GM23248 (cell line): Measurements from ENCODE around the gene KDM3A. TPM values are rescaled to one million over a fixed set of nuclear protein-coding genes. Genes with fewer than 3 reads are reported as not detected.

Experiments used
- DNase-seq: peaks from one replicate; pipeline ENCODE4 v3.0.0-alpha.2; 2015
- H2AFZ ChIP-seq: fragments of 200-600 bp; sonication (generic); 2 replicates; pipeline ENCODE4 v1.6.1; 2016; ENCODE audit warnings: antibody characterized with exemption
- H3F3A ChIP-seq: fragments of 200-600 bp; sonication (generic); 2 replicates; pipeline ENCODE4 v1.6.1; 2016; ENCODE audit warnings: mild to moderate bottlenecking, antibody characterized with exemption, mixed run types; ENCODE audit not compliant: insufficient read depth
- H3K27ac ChIP-seq: fragments of 200-600 bp; sonication (generic); 2 replicates; pipeline ENCODE4 v1.5.1; 2016; ENCODE audit warnings: mild to moderate bottlenecking
- H3K27me3 ChIP-seq: fragments of 200-600 bp; sonication (generic); replicated peaks from 2 replicates; pipeline ENCODE4 v1.6.1; 2016; ENCODE audit warnings: mild to moderate bottlenecking; ENCODE audit not compliant: insufficient read depth
- H3K36me3 ChIP-seq: fragments of 200-600 bp; sonication (generic); 2 replicates; pipeline ENCODE4 v1.6.1; 2016; ENCODE audit warnings: low read depth, mild to moderate bottlenecking
- H3K4me1 ChIP-seq: fragments of 200-600 bp; sonication (generic); 2 replicates; pipeline ENCODE4 v1.6.1; 2016; ENCODE audit warnings: mild to moderate bottlenecking; ENCODE audit not compliant: insufficient read depth
- H3K4me2 ChIP-seq: fragments of 200-600 bp; sonication (generic); one replicate; pipeline ENCODE4 v1.6.1; 2016; ENCODE audit warnings: mild to moderate bottlenecking; ENCODE audit not compliant: unreplicated experiment
- H3K4me3 ChIP-seq: fragments of 200-600 bp; sonication (generic); 2 replicates; pipeline ENCODE4 v1.5.1; 2016; ENCODE audit warnings: mild to moderate bottlenecking
- H3K79me2 ChIP-seq: fragments of 200-600 bp; sonication (generic); 2 replicates; pipeline ENCODE4 v1.6.1; 2016; ENCODE audit warnings: mild to moderate bottlenecking; ENCODE audit not compliant: insufficient read depth
- H3K9ac ChIP-seq: fragments of 200-600 bp; sonication (generic); 2 replicates; pipeline ENCODE4 v1.6.1; 2016; ENCODE audit warnings: mild to moderate bottlenecking
- H3K9me2 ChIP-seq: fragments of 200-600 bp; sonication (generic); 2 replicates; pipeline ENCODE4 v1.6.1; 2016; ENCODE audit warnings: mixed run types, mild to moderate bottlenecking, moderate library complexity; ENCODE audit not compliant: insufficient read depth
- H3K9me3 ChIP-seq: fragments of 200-600 bp; sonication (generic); one replicate; pipeline ENCODE4 v1.6.1; 2017; ENCODE audit warnings: low read depth
- H4K20me1 ChIP-seq: fragments of 200-600 bp; sonication (generic); 2 replicates; pipeline ENCODE4 v1.6.0; 2016; ENCODE audit not compliant: insufficient read depth
- EZH2 ChIP-seq: fragments of 200-600 bp; sonication (generic); IDR thresholded peaks from 2 replicates; pipeline ENCODE4 v1.6.1; 2018; ENCODE audit warnings: antibody characterized with exemption, mild to moderate bottlenecking; ENCODE audit not compliant: insufficient read depth, poor library complexity, severe bottlenecking
- EZH2phosphoT487 ChIP-seq: fragments of 200-600 bp; sonication (generic); IDR thresholded peaks from 2 replicates; pipeline ENCODE4 v1.6.1; 2018; ENCODE audit warnings: antibody characterized with exemption, moderate library complexity, mild to moderate bottlenecking, low read depth; ENCODE audit not compliant: insufficient read depth
- WGBS, 2 experiments: methylation state at CpG; one replicate each; pipeline ENCODE4 v1.1.6; 2015 to 2017; ENCODE audit warnings: low lambda C conversion rate in 2 of 2, low coverage in 1 of 2; ENCODE audit errors: missing lambda C conversion rate in 2 of 2; 5-methylcytosine and 5-hydroxymethylcytosine counted together
- in situ Hi-C: fragments of 300-500 bp; cut with MboI; formaldehyde crosslinking; loops from 2 replicates; pipeline ENCODE4 v1.15.0; 2020
- polyA plus RNA-seq: library from polyadenylated mRNA; unstranded; fragments of >200 nt; fragmentation: Nextera tagmentation; extraction: Ambion mirVana; gene quantifications from 2 replicates; pipeline ENCODE4 v1.2.1, GENCODE V29; 2016
- total RNA-seq: library from RNA; depleted of rRNA; stranded (reverse); fragments of >200 nt; shearing (Covaris generic); gene quantifications from 2 replicates; pipeline ENCODE4 v1.2.3, GENCODE V29; 2014

The KDM3A gene
- total and polyA plus RNA-seq, 2 experiments from 2014 or later = 14.6 to 24.4 TPM

DNA sequence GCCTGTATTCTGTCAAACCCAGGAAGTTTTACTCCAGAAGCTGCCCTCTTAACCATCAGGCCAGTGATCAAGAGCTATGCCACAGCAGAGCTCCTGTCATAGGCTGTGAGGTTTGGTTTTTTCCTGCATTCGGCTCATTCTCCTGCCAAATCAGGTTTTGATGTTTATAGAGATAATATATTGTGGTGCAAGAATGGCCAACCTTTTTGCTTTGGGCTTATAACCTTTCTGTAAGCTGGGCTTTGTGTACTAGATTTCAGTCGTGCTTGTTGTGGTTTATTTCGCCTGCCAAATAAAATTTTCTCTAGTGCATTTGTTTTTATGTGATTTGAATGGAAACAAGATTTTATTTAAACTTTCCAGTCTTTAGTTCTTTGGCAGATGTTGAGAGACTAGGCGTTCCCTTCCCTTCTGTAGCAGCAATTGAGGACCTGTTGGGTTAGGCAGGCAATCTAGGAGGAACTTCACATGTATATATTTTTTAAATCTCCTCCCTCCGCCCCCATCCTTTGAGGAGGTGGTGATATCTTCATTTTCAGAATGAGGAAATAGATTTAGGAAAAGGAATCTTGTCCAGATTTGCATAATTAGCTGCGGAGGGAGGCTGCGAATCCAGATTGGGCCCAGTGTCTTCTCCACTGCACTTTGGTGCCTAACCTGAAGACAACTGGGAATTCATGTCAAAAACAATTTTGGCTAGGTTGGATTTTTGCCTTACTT, 2.6 kb downstream of the KDM3A start:
- H3K36me3 ChIP-seq = peaks cover 17% of the 10 kb centered on the region
- peaks cover 69% of the 10 kb centered on the region for H3K79me2 ChIP-seq
- in situ Hi-C loops = no loop called here
- peaks cover 34% of the 10 kb centered on the region; the same call in 1 of the 2 replicates for H4K20me1 ChIP-seq
- H3K27ac ChIP-seq = no peak overlapping the region
- H3F3A ChIP-seq = peaks cover 32% of the 10 kb centered on the region
- H3K9ac ChIP-seq = peak overlapping the region; percentile 89; the same call in 1 of the 2 replicates
- H3K4me2 ChIP-seq = peak overlapping the region; percentile 90
- TF ChIP-seq EZH2phosphoT487 (no peak), EZH2 (no peak)
- H3K9me2 ChIP-seq = no peaks in the 10 kb centered on the region
- H3K4me1 ChIP-seq = peaks cover 40% of the 10 kb centered on the region
- no peak for DNase-seq
- peak overlapping the region; percentile 85 for H3K4me3 ChIP-seq
- 45 to 56% methylated on average over 7 of the region's 7 CpGs for WGBS, 2 experiments
- H3K9me3 ChIP-seq = peaks cover 6% of the 10 kb centered on the region
- no peaks in the 10 kb centered on the region for H3K27me3 ChIP-seq
- H2AFZ ChIP-seq = no peak overlapping the region

GRCh38 chr2:86445436-86445835, 4.3 kb downstream of the KDM3A start:
- H3K27ac ChIP-seq = no peak overlapping the region
- WGBS, 2 experiments = 59 to 67% methylated on average over 4 of the region's 4 CpGs
- H3K4me1 ChIP-seq = peaks cover 47% of the 10 kb centered on the region
- no peaks in the 10 kb centered on the region for H3K9me2 ChIP-seq
- peaks cover 26% of the 10 kb centered on the region for H3K36me3 ChIP-seq
- no peak overlapping the region for H3K9ac ChIP-seq
- H2AFZ ChIP-seq = no peak overlapping the region
- peaks cover 42% of the 10 kb centered on the region; the same call in 1 of the 2 replicates for H4K20me1 ChIP-seq
- peaks cover 86% of the 10 kb centered on the region for H3K79me2 ChIP-seq
- H3K27me3 ChIP-seq = no peaks in the 10 kb centered on the region
- in situ Hi-C loops = no loop called here
- DNase-seq = no peak
- no peak overlapping the region for H3K4me3 ChIP-seq
- H3F3A ChIP-seq = peaks cover 23% of the 10 kb centered on the region
- TF ChIP-seq EZH2phosphoT487 = no peak
- no peak for TF ChIP-seq EZH2
- H3K9me3 ChIP-seq = no peaks in the 10 kb centered on the region
- H3K4me2 ChIP-seq = no peak overlapping the region

DNA sequence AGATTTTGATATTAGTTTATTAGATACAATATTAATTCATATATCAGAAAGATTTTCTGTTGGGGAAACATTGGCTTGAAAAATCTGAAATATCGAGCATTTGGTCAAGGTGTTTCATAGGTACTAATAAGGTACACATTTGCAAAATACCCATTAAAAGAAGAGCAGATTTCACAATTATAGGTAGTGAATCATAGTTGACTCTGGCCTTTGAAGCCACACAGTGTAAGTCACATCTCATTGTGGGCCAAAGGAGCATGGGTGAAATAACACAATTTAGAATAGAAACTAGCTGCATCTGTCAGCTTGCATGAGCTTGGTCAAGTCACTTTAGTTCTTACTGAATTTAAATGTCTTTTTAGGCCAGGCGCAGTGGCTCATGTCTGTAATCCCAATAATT, 4.9 kb downstream of the KDM3A start:
- H3F3A ChIP-seq = peaks cover 22% of the 10 kb centered on the region
- no peaks in the 10 kb centered on the region for H3K9me2 ChIP-seq
- H3K36me3 ChIP-seq = peaks cover 33% of the 10 kb centered on the region
- DNase-seq = peak; percentile 55
- H3K4me3 ChIP-seq = no peak overlapping the region
- H2AFZ ChIP-seq = no peak overlapping the region
- 94 to 96% methylated on average over 2 of the region's 2 CpGs for WGBS, 2 experiments
- H4K20me1 ChIP-seq = peaks cover 44% of the 10 kb centered on the region; the same call in 1 of the 2 replicates
- in situ Hi-C loops = no loop called here
- H3K9me3 ChIP-seq = no peaks in the 10 kb centered on the region
- peaks cover 47% of the 10 kb centered on the region for H3K4me1 ChIP-seq
- H3K4me2 ChIP-seq = no peak overlapping the region
- no peaks in the 10 kb centered on the region for H3K27me3 ChIP-seq
- H3K9ac ChIP-seq = no peak overlapping the region
- H3K79me2 ChIP-seq = peaks cover 92% of the 10 kb centered on the region
- no peak overlapping the region for H3K27ac ChIP-seq
- TF ChIP-seq EZH2phosphoT487 (no peak), EZH2 (no peak)

DNA sequence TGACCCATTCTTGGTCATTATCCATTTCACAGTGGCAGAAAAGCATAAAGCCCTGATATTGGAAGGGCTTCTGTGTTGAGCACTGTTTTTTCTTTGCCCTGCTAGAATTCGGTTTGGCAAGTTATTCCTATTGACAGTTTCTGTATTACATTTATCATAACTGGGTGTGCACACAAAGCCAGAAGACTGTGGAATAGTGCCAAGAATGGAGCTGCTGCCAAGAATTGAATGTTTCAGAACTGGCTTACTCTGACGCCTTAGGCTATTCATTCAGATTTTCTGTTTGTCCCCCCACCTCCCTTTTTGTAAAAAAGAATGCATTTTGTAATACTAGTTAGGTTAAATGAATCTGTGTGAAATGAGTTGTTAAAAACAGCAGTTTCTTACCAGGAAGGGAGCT, 12.7 kb downstream of the KDM3A start:
- peaks cover 81% of the 10 kb centered on the region for H3K36me3 ChIP-seq
- TF ChIP-seq EZH2phosphoT487 (no peak), EZH2 (no peak)
- H3K27me3 ChIP-seq = no peaks in the 10 kb centered on the region
- peak overlapping the region; percentile 28; the same call in 1 of the 2 replicates for H3K9ac ChIP-seq
- peaks cover 26% of the 10 kb centered on the region for H3K4me1 ChIP-seq
- in situ Hi-C loops = no loop called here
- H3K27ac ChIP-seq = peak overlapping the region; percentile 48
- H2AFZ ChIP-seq = no peak overlapping the region
- 3 to 5% methylated on average over 2 of the region's 2 CpGs for WGBS, 2 experiments
- no peaks in the 10 kb centered on the region for H3K9me2 ChIP-seq
- peaks cover 14% of the 10 kb centered on the region; the same call in 1 of the 2 replicates for H4K20me1 ChIP-seq
- peaks cover 25% of the 10 kb centered on the region for H3F3A ChIP-seq
- H3K4me2 ChIP-seq = peak overlapping the region; percentile 41
- peaks cover 96% of the 10 kb centered on the region for H3K79me2 ChIP-seq
- 0 out of 2 replicates have a peak overlapping the region, but pooled peaks have one; percentile 10 for H3K4me3 ChIP-seq
- no peaks in the 10 kb centered on the region for H3K9me3 ChIP-seq
- peak; percentile 67 for DNase-seq
